Transverse colon (tissue), 4 donors: ENCODE data around the gene CHURC1. TPM values are rescaled to one million over a fixed set of nuclear protein-coding genes. Genes with fewer than 3 reads are reported as not detected.

ENCODE experiments used
- DNase-seq: peaks from one replicate; pipeline ENCODE4 v3.0.0-alpha.2; 2019
- H3K27ac ChIP-seq, 4 donors: fragments of 200-600 bp; sonication (generic); 2 replicates each; pipeline ENCODE4 v1.5.1; 2016 to 2018; ENCODE audit warnings: inconsistent platforms in 4 of 4
- H3K27me3 ChIP-seq: fragments of 200-600 bp; sonication (generic); 2 replicates; pipeline ENCODE4 v1.5.1; 2017; ENCODE audit warnings: inconsistent platforms
- H3K36me3 ChIP-seq, 4 donors: fragments of 200-600 bp; sonication (generic); 2 replicates each; pipeline ENCODE4 v1.5.1; 2017 to 2019; ENCODE audit warnings: inconsistent platforms in 4 of 4
- H3K4me1 ChIP-seq, 4 donors: fragments of 200-600 bp; sonication (generic); 2 replicates each; pipeline ENCODE4 v1.5.1; 2017 to 2020; ENCODE audit warnings: inconsistent platforms in 4 of 4
- H3K4me3 ChIP-seq, 4 donors: fragments of 200-600 bp; sonication (generic); 1 replicate in 1 of 4; 2 replicates in 3 of 4; pipeline versions ENCODE4 v1.5.1 to v1.6.1; 2017 to 2019; ENCODE audit warnings: inconsistent platforms in 4 of 4
- H3K9me3 ChIP-seq, 2 donors: fragments of 200-600 bp; sonication (generic); 2 replicates each; pipeline ENCODE4 v1.5.1; 2017 to 2019; ENCODE audit warnings: inconsistent platforms in 2 of 2
- CTCF ChIP-seq, 5 experiments: fragments of 200-600 bp in 3 of 5; fragments of 450-650 bp in 2 of 5; sonication (generic) in 3 of 5; IDR thresholded peaks; 1 replicate in 2 of 5; 2 replicates in 3 of 5; pipeline ENCODE4 v1.5.1; 2016 to 2017; ENCODE audit warnings: antibody characterized with exemption in 5 of 5, inconsistent platforms in 3 of 5, mild to moderate bottlenecking in 2 of 5, moderate library complexity in 1 of 5
- EP300 ChIP-seq: sonication (generic); formaldehyde crosslinking; IDR thresholded peaks from one replicate; pipeline ENCODE4 v1.6.1; 2017; ENCODE audit warnings: antibody characterized with exemption, low read depth
- POLR2A ChIP-seq: fragments of 450-650 bp; IDR thresholded peaks from one replicate; pipeline ENCODE4 v1.6.1; 2016; ENCODE audit warnings: antibody characterized with exemption, mild to moderate bottlenecking, moderate library complexity
- POLR2AphosphoS5 ChIP-seq, 3 donors: sonication (generic); formaldehyde crosslinking; IDR thresholded peaks; one replicate each; pipeline ENCODE4 v1.6.1; 2016; ENCODE audit warnings: antibody characterized with exemption in 3 of 3
- whole genome bisulfite sequencing, 2 donors: methylation state at CpG; one replicate each; pipeline ENCODE4 v1.1.5; 2018; ENCODE audit warnings: low coverage in 1 of 2; 5-methylcytosine and 5-hydroxymethylcytosine counted together
- in situ Hi-C, 4 donors: fragments of 200-750 bp; cut with MboI; loops; one replicate each; pipeline versions ENCODE4 v1.15.0 to v1.15.1; 2017; ENCODE audit warnings: low sequenced_read_pairs in 3 of 4, low pct_ligation_motif_present in 1 of 4, low pct_unique_long_range_greater_than_20kb in 1 of 4
- intact Hi-C: fragments of 100-400 bp; cut with DNase I; formaldehyde crosslinking; loops from one replicate; pipeline ENCODE4 v1.15.1; 2023; ENCODE audit warnings: low total_unique reads
- total RNA-seq, 4 donors: library from RNA; depleted of rRNA; stranded (reverse); fragments of >200 nt; gene quantifications; one replicate each; pipeline ENCODE4 v1.1.0, GENCODE V29; 2016

The CHURC1 gene
- total RNA-seq, 4 donors from 2014 or later: 26.5 to 104 (median 78.6) TPM

GRCh38 chr14:64956697-64957406 lies 42.6 kb downstream of the CHURC1 start:
- TF ChIP-seq POLR2A (no peak), POLR2AphosphoS5 (IDR thresholded peaks at IDR 0.05) (no peak), EP300 (no peak), CTCF (IDR thresholded peaks at IDR 0.05) (no peak)
- intact Hi-C loops (no loop called here), in situ Hi-C loops (no loop called here)
- H3K4me3 ChIP-seq: no peak overlapping the region
- H3K27ac ChIP-seq: no peak overlapping the region
- H3K27me3 ChIP-seq: no peaks in the 10 kb centered on the region
- no peak for DNase-seq
- no peaks in the 10 kb centered on the region for H3K36me3 ChIP-seq
- 88 to 95% methylated on average over 3 to 8 of the region's 8 CpGs for WGBS, 2 donors
- no peaks in the 10 kb centered on the region for H3K4me1 ChIP-seq
- no peaks in the 10 kb centered on the region for H3K9me3 ChIP-seq

- H3K4me3 ChIP-seq: no peak overlapping the region
- intact Hi-C loops (no loop called here), in situ Hi-C loops (no loop called here)
- H3K9me3 ChIP-seq: no peaks in the 10 kb centered on the region
- H3K27ac ChIP-seq: no peak overlapping the region
- TF ChIP-seq POLR2AphosphoS5 (IDR thresholded peaks at IDR 0.05): no peak
- no peak for TF ChIP-seq EP300
- TF ChIP-seq POLR2A: no peak
- no peak for TF ChIP-seq CTCF (IDR thresholded peaks at IDR 0.05)
- DNase-seq: no peak
- H3K27me3 ChIP-seq: no peaks in the 10 kb centered on the region
- no peaks in the 10 kb centered on the region for H3K4me1 ChIP-seq
- no peaks in the 10 kb centered on the region for H3K36me3 ChIP-seq
- 83% methylated on average over 2 of the region's 2 CpGs; no CpG with 5 or more reads in 1 of the 2 donors for WGBS, 2 donors
These were observed 43.9 kb downstream of the CHURC1 start for GRCh38 chr14:64958201-64958600.

GRCh38 chr14:64958743-64959142 lies 44.5 kb downstream of the CHURC1 start:
- 80% methylated on average over 5 of the region's 5 CpGs; no CpG with 5 or more reads in 1 of the 2 donors for WGBS, 2 donors
- no peak for TF ChIP-seq EP300
- no peak for TF ChIP-seq POLR2AphosphoS5 (IDR thresholded peaks at IDR 0.05)
- no peak for TF ChIP-seq POLR2A
- no peak for TF ChIP-seq CTCF (IDR thresholded peaks at IDR 0.05)
- Histone ChIP-seq H3K27me3 (no peaks in the 10 kb centered on the region), H3K9me3 (no peaks in the 10 kb centered on the region), H3K36me3 (no peaks in the 10 kb centered on the region), H3K4me3 (no peak overlapping the region), H3K27ac (no peak overlapping the region), H3K4me1 (no peaks in the 10 kb centered on the region)
- intact Hi-C loops (no loop called here), in situ Hi-C loops (no loop called here)
- no peak for DNase-seq

GRCh38 chr14:64960762-64961276 lies 46.6 kb downstream of the CHURC1 start:
- Histone ChIP-seq H3K4me1 (no peaks in the 10 kb centered on the region), H3K4me3 (no peak overlapping the region), H3K27ac (no peak overlapping the region), H3K9me3 (no peaks in the 10 kb centered on the region), H3K36me3 (no peaks in the 10 kb centered on the region), H3K27me3 (no peaks in the 10 kb centered on the region)
- intact Hi-C loops: no loop called here
- DNase-seq: no peak
- WGBS, 2 donors: 22% methylated on average over 4 of the region's 5 CpGs; no CpG with 5 or more reads in 1 of the 2 donors
- no peak for TF ChIP-seq POLR2A
- TF ChIP-seq POLR2AphosphoS5 (IDR thresholded peaks at IDR 0.05): no peak
- no peak for TF ChIP-seq EP300
- TF ChIP-seq CTCF (IDR thresholded peaks at IDR 0.05): no peak
- in situ Hi-C loops: no loop called here
